ENCODE measurements around the gene STK4.

DNA sequence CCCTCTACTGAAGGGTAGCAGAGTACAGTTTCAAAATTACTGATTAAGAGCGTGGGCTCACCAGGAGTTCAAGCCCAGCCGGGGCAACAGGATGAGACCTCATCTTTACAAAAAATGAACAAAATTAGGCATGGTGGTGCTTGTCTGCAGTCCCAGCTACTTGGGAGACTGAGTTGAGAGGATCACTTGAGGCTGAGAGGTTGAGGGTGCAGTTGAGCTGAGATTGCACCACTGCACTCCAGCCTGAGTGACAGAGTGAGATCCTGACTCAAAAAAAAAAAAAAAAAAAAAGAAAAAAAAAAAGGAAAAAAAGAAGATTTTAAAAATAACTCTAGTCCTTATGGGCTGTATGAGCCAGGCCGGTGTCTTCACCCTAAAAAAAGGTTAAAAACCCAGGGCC is 37.7 kb upstream of the STK4 start:
- TF ChIP-seq, protein P1, sequence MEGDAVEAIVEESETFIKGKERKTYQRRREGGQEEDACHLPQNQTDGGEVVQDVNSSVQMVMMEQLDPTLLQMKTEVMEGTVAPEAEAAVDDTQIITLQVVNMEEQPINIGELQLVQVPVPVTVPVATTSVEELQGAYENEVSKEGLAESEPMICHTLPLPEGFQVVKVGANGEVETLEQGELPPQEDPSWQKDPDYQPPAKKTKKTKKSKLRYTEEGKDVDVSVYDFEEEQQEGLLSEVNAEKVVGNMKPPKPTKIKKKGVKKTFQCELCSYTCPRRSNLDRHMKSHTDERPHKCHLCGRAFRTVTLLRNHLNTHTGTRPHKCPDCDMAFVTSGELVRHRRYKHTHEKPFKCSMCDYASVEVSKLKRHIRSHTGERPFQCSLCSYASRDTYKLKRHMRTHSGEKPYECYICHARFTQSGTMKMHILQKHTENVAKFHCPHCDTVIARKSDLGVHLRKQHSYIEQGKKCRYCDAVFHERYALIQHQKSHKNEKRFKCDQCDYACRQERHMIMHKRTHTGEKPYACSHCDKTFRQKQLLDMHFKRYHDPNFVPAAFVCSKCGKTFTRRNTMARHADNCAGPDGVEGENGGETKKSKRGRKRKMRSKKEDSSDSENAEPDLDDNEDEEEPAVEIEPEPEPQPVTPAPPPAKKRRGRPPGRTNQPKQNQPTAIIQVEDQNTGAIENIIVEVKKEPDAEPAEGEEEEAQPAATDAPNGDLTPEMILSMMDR (IDR thresholded peaks at IDR 0.05) = no peak
- no peak for TF ChIP-seq POLR2A (IDR thresholded peaks at IDR 0.05)

All from adrenal gland (tissue), 5 donors.